ENCODE data around the gene PCYT1B. TPM values are rescaled to one million over a fixed set of nuclear protein-coding genes. Genes with fewer than 3 reads are reported as not detected.

Gene PCYT1B
- total and polyA plus RNA-seq, 9 of the 15 experiments (the other 6 are each of a cell fraction or from before 2014, with no cell fraction given): 0.04 to 0.34 (median 0.07) TPM; not detected in 1

DNA sequence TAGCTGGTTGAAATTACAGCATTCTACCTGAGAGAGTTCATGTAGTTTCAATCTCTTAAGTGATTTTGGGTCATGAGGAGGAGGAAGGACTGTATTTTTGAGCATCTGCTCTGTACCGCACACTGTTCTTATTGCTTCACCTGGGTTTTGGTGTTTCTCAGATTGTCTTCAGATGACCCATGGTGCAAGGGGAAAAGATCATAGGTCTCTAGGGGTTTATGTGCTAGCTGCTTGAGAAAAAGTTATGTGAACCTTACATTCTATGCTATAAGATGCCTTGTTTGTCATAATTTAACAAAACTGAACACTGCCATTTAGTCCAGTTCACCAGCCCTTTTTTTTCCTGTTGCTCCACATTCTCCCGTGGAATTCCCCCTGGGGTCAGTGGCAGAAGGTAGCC, 121.7 kb downstream of the PCYT1B start:
- H3K36me3 ChIP-seq (ENCODE audit: control insufficient read depth, insufficient read depth, low read length): no peaks in the 10 kb centered on the region
- H3K27me3 ChIP-seq (ENCODE audit: control insufficient read depth in 2 of 2, insufficient read depth in 2 of 2, low read length in 2 of 2): peaks cover 0 to 5% of the 10 kb centered on the region in 2 experiments; a peak in 2 of 5 replicates
- no peaks in the 10 kb centered on the region for H3K79me2 ChIP-seq (ENCODE audit: control insufficient read depth, insufficient read depth, low read length)
- no peak overlapping the region for H3K27ac ChIP-seq (ENCODE audit: extremely low read depth, low read depth, low read length)
- CTCF ChIA-PET (ENCODE audit: low intra/inter-chr PET ratio): no interaction called here
- no peak overlapping the region for H3K4me3 ChIP-seq
- no TSS peak for BruUV-seq (replicated peaks)
- no peaks in the 10 kb centered on the region for H3K9me3 ChIP-seq (replicated peaks; ENCODE audit: control insufficient read depth, insufficient read depth, low read depth, low read length)
- H3K9me1 ChIP-seq (ENCODE audit: control insufficient read depth, insufficient read depth, low read length): no peaks in the 10 kb centered on the region
- DNase-seq (ENCODE audit: extremely low read depth in 1 of 4, low spot score in 3 of 4) (no peak), FAIRE-seq (no peak), ATAC-seq (no peak)
- H2AFZ ChIP-seq (ENCODE audit: low read depth, low read length): no peak overlapping the region
- in situ Hi-C loops (cut with MboI) (no loop called here), intact Hi-C loops (cut with micrococcal nuclease) (no loop called here)
- WGBS (ENCODE audit: insufficient coverage, low coverage, missing lambda C conversion rate): 26% methylated on average over 2 of the region's 2 CpGs
- no peak overlapping the region for H3K4me2 ChIP-seq (ENCODE audit: insufficient read depth, low read length)
- POLR2A ChIA-PET: no interaction called here
- no peaks in the 10 kb centered on the region for H4K20me1 ChIP-seq (replicated peaks; ENCODE audit: control insufficient read depth, insufficient read depth, low read length)
- H3K9ac ChIP-seq (ENCODE audit: insufficient read depth in 1 of 2, low read depth in 2 of 2, low read length in 2 of 2): no peak overlapping the region
- no peaks in the 10 kb centered on the region for H3K4me1 ChIP-seq (replicated peaks in 1 of 2; ENCODE audit: control insufficient read depth in 2 of 2, insufficient read depth in 2 of 2, low read length in 2 of 2)
- TF ChIP-seq ZNF354B (CRISPR knock-in tag; IDR thresholded peaks at IDR 0.05) (no peak), FOXA1 (IDR thresholded peaks at IDR 0.05; ENCODE audit: borderline replicate concordance) (no peak), SRF (CRISPR knock-in tag; IDR thresholded peaks at IDR 0.05) (no peak), ZNF384 (IDR thresholded peaks at IDR 0.05; ENCODE audit: low read depth, low read length) (no peak), CREBBP (IDR thresholded peaks at IDR 0.05; ENCODE audit: low read depth, low read length) (no peak), BHLHE40 (IDR thresholded peaks at IDR 0.05; ENCODE audit: low read length) (no peak), SOX6 (IDR thresholded peaks at IDR 0.05) (no peak), SMARCA4 (IDR thresholded peaks at IDR 0.05) (no peak), TOE1 (IDR thresholded peaks at IDR 0.05; ENCODE audit: borderline replicate concordance) (no peak), TOE1 (CRISPR knock-in tag; IDR thresholded peaks at IDR 0.05; ENCODE audit: borderline replicate concordance, low read depth) (no peak), ZNF3 (CRISPR knock-in tag; IDR thresholded peaks at IDR 0.05) (no peak), SRSF9 (IDR thresholded peaks at IDR 0.05; ENCODE audit: borderline replicate concordance, low read depth, low read length) (no peak), COPS2 (conservative IDR thresholded peaks at IDR 0.05) (no peak)
- TF ChIP-seq, protein P1, sequence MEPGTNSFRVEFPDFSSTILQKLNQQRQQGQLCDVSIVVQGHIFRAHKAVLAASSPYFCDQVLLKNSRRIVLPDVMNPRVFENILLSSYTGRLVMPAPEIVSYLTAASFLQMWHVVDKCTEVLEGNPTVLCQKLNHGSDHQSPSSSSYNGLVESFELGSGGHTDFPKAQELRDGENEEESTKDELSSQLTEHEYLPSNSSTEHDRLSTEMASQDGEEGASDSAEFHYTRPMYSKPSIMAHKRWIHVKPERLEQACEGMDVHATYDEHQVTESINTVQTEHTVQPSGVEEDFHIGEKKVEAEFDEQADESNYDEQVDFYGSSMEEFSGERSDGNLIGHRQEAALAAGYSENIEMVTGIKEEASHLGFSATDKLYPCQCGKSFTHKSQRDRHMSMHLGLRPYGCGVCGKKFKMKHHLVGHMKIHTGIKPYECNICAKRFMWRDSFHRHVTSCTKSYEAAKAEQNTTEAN (CRISPR knock-in tag; IDR thresholded peaks at IDR 0.05): no peak
- TF ChIP-seq, protein P2, sequence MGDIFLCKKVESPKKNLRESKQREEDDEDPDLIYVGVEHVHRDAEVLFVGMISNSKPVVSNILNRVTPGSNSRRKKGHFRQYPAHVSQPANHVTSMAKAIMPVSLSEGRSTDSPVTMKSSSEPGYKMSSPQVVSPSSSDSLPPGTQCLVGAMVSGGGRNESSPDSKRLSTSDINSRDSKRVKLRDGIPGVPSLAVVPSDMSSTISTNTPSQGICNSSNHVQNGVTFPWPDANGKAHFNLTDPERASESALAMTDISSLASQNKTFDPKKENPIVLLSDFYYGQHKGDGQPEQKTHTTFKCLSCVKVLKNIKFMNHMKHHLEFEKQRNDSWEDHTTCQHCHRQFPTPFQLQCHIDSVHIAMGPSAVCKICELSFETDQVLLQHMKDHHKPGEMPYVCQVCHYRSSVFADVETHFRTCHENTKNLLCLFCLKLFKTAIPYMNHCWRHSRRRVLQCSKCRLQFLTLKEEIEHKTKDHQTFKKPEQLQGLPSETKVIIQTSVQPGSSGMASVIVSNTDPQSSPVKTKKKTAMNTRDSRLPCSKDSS (IDR thresholded peaks at IDR 0.05; ENCODE audit: low read depth, partially characterized antibody): no peak
- TF ChIP-seq, protein P3, sequence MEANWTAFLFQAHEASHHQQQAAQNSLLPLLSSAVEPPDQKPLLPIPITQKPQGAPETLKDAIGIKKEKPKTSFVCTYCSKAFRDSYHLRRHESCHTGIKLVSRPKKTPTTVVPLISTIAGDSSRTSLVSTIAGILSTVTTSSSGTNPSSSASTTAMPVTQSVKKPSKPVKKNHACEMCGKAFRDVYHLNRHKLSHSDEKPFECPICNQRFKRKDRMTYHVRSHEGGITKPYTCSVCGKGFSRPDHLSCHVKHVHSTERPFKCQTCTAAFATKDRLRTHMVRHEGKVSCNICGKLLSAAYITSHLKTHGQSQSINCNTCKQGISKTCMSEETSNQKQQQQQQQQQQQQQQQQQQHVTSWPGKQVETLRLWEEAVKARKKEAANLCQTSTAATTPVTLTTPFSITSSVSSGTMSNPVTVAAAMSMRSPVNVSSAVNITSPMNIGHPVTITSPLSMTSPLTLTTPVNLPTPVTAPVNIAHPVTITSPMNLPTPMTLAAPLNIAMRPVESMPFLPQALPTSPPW (CRISPR knock-in tag; IDR thresholded peaks at IDR 0.05): no peak
- TF ChIP-seq, protein P4, sequence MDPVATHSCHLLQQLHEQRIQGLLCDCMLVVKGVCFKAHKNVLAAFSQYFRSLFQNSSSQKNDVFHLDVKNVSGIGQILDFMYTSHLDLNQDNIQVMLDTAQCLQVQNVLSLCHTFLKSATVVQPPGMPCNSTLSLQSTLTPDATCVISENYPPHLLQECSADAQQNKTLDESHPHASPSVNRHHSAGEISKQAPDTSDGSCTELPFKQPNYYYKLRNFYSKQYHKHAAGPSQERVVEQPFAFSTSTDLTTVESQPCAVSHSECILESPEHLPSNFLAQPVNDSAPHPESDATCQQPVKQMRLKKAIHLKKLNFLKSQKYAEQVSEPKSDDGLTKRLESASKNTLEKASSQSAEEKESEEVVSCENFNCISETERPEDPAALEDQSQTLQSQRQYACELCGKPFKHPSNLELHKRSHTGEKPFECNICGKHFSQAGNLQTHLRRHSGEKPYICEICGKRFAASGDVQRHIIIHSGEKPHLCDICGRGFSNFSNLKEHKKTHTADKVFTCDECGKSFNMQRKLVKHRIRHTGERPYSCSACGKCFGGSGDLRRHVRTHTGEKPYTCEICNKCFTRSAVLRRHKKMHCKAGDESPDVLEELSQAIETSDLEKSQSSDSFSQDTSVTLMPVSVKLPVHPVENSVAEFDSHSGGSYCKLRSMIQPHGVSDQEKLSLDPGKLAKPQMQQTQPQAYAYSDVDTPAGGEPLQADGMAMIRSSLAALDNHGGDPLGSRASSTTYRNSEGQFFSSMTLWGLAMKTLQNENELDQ (CRISPR knock-in tag; IDR thresholded peaks at IDR 0.05; ENCODE audit: borderline replicate concordance): no peak

Measured in K562 (cell line).